Neutrophil (primary cell): ENCODE data around the gene LYPD5.

Experiments used
- H3K27ac ChIP-seq: fragments of 200-600 bp; sonication (generic); 2 replicates; pipeline ENCODE4 v1.5.1; 2016; ENCODE audit warnings: mild to moderate bottlenecking, moderate library complexity
- H3K27me3 ChIP-seq: fragments of 200-600 bp; sonication (generic); 2 replicates; pipeline ENCODE4 v1.6.0; 2016; ENCODE audit warnings: mild to moderate bottlenecking
- H3K36me3 ChIP-seq: fragments of 200-600 bp; sonication (generic); 2 replicates; pipeline ENCODE4 v1.5.1; 2017
- H3K4me1 ChIP-seq, 2 experiments: fragments of 200-600 bp in 1 of 2; sonication (generic) in 1 of 2; 1 replicate in 1 of 2; 2 replicates in 1 of 2; pipeline versions ENCODE4 v1.5.1 to v1.6.1; 2013 to 2016; ENCODE audit warnings: low read depth in 1 of 2, low read length in 1 of 2, mild to moderate bottlenecking in 1 of 2, moderate library complexity in 1 of 2; ENCODE audit not compliant: control insufficient read depth in 1 of 2, insufficient read depth in 1 of 2
- H3K4me3 ChIP-seq, 2 experiments: fragments of 200-600 bp in 1 of 2; sonication (generic) in 1 of 2; 1 replicate in 1 of 2; 2 replicates in 1 of 2; pipeline ENCODE4 v1.5.1; 2013 to 2016; ENCODE audit warnings: low read depth in 1 of 2, low read length in 1 of 2, mild to moderate bottlenecking in 1 of 2, moderate library complexity in 1 of 2
- H3K9me3 ChIP-seq: fragments of 200-600 bp; sonication (generic); 2 replicates; pipeline ENCODE4 v1.5.1; 2016
- TF ChIP-seq, protein P1 (sequence below): fragments of 200-600 bp; sonication (generic); IDR thresholded peaks from 2 replicates; pipeline ENCODE4 v1.5.1; 2016; ENCODE audit warnings: antibody characterized with exemption

The LYPD5 gene

DNA sequence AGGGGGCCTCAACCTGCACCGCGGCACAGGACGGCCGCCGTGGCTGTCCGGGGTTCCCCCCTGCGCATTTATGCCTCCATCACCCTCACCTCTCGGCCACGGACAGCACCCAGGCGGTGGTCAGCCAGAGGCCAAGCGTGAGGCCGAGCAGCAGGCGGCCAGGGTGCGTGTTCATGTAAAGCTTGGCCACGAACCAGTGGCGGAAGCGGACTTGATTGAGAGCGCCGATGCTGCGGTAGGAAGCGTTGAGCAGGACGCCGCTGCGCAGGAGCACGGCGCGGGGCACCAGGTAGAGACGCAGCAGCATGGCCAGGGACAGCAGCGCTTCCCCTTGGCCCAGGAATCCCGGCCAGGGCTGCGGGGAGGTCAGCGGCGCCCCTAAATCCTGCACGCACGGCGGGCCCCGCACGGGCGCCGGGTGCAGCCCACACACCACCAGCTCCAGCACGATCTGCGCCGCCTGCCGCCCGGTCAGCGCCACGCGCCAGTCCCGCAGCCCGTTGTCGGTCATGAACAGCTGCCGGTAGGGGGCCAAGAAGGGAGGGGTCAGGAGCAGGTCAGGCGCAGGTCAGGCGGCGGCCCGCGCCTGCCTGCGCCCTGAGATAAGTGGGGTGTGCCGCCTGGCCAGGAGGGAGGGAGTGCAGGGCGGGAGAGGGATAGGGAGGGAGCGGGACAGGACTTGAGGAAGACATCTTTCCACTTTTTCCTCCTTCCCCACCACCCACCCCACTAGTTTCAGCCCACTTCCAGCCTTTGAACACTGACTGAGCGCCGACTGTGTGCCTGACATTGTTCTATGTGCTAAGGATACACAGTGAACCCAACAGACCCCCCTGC lies 27.9 kb downstream of the LYPD5 start:
- TF ChIP-seq, protein P1, sequence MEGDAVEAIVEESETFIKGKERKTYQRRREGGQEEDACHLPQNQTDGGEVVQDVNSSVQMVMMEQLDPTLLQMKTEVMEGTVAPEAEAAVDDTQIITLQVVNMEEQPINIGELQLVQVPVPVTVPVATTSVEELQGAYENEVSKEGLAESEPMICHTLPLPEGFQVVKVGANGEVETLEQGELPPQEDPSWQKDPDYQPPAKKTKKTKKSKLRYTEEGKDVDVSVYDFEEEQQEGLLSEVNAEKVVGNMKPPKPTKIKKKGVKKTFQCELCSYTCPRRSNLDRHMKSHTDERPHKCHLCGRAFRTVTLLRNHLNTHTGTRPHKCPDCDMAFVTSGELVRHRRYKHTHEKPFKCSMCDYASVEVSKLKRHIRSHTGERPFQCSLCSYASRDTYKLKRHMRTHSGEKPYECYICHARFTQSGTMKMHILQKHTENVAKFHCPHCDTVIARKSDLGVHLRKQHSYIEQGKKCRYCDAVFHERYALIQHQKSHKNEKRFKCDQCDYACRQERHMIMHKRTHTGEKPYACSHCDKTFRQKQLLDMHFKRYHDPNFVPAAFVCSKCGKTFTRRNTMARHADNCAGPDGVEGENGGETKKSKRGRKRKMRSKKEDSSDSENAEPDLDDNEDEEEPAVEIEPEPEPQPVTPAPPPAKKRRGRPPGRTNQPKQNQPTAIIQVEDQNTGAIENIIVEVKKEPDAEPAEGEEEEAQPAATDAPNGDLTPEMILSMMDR, result peak; percentile 69
- H3K27me3 ChIP-seq, result no peaks in the 10 kb centered on the region
- H3K27ac ChIP-seq, result peak overlapping the region; percentile 36
- H3K9me3 ChIP-seq, result no peaks in the 10 kb centered on the region
- H3K4me3 ChIP-seq, result peak overlapping the region in 1 of 2 experiments; percentile 18
- no peaks in the 10 kb centered on the region for H3K36me3 ChIP-seq
- H3K4me1 ChIP-seq, result peaks cover 81 to 86% of the 10 kb centered on the region in 2 experiments

- Histone ChIP-seq H3K36me3 (no peaks in the 10 kb centered on the region), H3K27me3 (no peaks in the 10 kb centered on the region), H3K27ac (no peak overlapping the region), H3K4me1 (peaks cover 81 to 86% of the 10 kb centered on the region in 2 experiments), H3K9me3 (no peaks in the 10 kb centered on the region), H3K4me3 (no peak overlapping the region)
- TF ChIP-seq, protein P1, result no peak
Observed at GRCh38 chr19:43773725-43774102, 28.5 kb downstream of the LYPD5 start.

DNA sequence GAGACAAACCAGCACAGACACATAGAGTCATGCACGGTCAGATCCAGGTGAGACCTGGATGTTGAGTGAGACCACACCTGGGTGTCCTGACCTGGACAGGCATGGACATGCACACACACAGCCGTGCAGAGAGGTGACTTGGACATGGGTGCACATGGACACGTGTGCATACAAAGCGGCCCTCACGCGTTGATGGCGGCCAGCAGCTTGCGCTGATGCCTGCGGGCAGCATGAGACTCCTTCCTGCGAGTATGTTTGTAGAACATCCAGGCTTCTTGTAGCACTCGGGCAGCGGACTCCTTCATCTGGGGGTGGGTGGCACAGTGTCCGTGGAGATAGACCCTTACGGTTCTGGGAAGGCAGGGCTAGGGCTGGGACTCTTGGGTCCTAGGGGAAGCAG lies 33.0 kb downstream of the LYPD5 start:
- Histone ChIP-seq H3K9me3 (no peaks in the 10 kb centered on the region), H3K4me3 (peak overlapping the region; percentile 21 to 50), H3K4me1 (peaks cover 64 to 69% of the 10 kb centered on the region in 2 experiments), H3K27me3 (no peaks in the 10 kb centered on the region), H3K27ac (peak overlapping the region; percentile 84), H3K36me3 (no peaks in the 10 kb centered on the region)
- TF ChIP-seq, protein P1, result no peak

DNA sequence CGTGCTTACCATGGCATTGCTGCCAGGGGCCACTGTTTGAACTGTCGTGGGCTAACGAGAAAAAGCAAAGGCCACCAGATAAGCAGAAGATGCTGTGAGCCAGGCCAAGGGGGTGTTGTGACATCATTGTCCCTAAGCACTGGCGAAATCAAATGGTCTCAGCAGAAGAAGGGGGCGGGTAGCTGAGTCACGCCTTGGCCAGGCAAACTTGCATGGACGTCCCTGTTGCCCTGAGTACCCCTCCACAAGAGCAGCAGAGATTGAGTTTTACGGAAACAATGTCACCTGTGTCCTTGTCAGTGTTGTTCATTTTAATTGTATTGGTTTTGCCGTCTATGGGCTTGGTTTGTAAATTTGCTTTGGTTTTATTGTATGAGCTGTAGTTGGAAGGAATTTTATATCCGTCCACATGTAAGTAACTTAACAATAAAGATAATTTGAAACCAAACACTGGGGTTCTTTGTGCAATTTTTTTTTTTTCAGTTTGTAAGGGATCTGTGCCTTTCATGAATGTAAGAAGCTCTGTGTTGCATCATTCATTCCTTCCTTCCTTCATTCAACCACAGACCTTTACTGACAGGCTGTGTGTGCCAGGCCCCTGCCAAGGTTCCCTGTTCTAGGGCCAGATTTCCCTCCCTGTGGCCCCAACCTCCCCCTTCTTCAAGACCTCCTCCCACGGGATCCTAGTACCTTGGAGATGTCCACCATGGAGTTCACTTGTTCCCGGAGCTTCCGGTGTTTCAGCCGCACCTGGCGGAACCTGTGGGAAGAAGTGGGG lies 33.8 kb downstream of the LYPD5 start:
- H3K27me3 ChIP-seq, result no peaks in the 10 kb centered on the region
- peak overlapping the region; percentile 21 to 50 for H3K4me3 ChIP-seq
- no peaks in the 10 kb centered on the region for H3K36me3 ChIP-seq
- peak overlapping the region; percentile 84 for H3K27ac ChIP-seq
- no peaks in the 10 kb centered on the region for H3K9me3 ChIP-seq
- TF ChIP-seq, protein P1, result no peak
- peaks cover 56 to 61% of the 10 kb centered on the region in 2 experiments for H3K4me1 ChIP-seq

DNA sequence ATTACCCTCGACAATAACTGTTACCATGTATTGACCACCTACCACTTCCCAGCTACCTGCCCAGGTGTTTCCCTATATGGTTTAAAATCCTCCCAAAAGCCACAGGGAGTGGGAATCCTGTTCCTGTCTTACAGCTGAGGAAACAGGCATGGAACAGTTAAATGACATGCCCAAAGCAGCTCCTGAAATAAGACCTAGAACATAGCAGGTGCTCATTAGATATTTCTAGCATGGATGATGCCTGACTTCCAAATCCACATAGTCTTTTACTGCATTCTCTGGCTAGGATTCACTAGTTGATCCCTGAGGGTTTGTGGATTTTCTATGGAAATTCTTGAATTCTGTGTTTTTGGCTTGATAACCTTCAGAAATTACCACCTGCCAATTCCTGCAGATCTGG lies 34.4 kb downstream of the LYPD5 start:
- TF ChIP-seq, protein P1, result no peak
- H3K9me3 ChIP-seq, result no peaks in the 10 kb centered on the region
- no peaks in the 10 kb centered on the region for H3K36me3 ChIP-seq
- no peaks in the 10 kb centered on the region for H3K27me3 ChIP-seq
- H3K27ac ChIP-seq, result peak overlapping the region; percentile 84
- H3K4me1 ChIP-seq, result peaks cover 55 to 59% of the 10 kb centered on the region in 2 experiments
- H3K4me3 ChIP-seq, result peak overlapping the region; percentile 21 to 50
